Measurements from ENCODE around the gene GBF1. TPM values are rescaled to one million over a fixed set of nuclear protein-coding genes. Genes with fewer than 3 reads are reported as not detected.

The GBF1 gene
- total RNA-seq, 4 donors from 2014 or later: 10.9 to 45.4 (median 23.9) TPM

- Histone ChIP-seq H3K9me3 (no peaks in the 10 kb centered on the region), H3K4me3 (peak overlapping the region; percentile 38 to 46), H3K4me1 (peaks cover 0 to 4% of the 10 kb centered on the region in 2 donors), H3K36me3 (no peaks in the 10 kb centered on the region), H3K27ac (peak overlapping the region; percentile 87 to 91), H3K27me3 (peaks cover 0 to 9% of the 10 kb centered on the region in 2 donors)
- peak in 1 of 2 donors; percentile 54 for DNase-seq
- intact Hi-C loops (cut with DNase I; ENCODE audit: low total_unique reads): no loop called here
- TF ChIP-seq POLR2A (IDR thresholded peaks at IDR 0.05): peak in 1 of 2 donors; percentile 55
- no peak for TF ChIP-seq CTCF (IDR thresholded peaks at IDR 0.05)
Measured at GRCh38 chr10:102410429-102411073, 165.2 kb downstream of the GBF1 start.

GRCh38 chr10:102411341-102412255 is 166.3 kb downstream of the GBF1 start:
- peaks cover 0 to 4% of the 10 kb centered on the region in 2 donors for H3K4me1 ChIP-seq
- peaks cover 0 to 13% of the 10 kb centered on the region in 2 donors for H3K27me3 ChIP-seq
- intact Hi-C loops (cut with DNase I; ENCODE audit: low total_unique reads): no loop called here
- no peak overlapping the region for H3K27ac ChIP-seq
- H3K4me3 ChIP-seq: no peak overlapping the region
- no peak for TF ChIP-seq POLR2A (IDR thresholded peaks at IDR 0.05)
- TF ChIP-seq CTCF (IDR thresholded peaks at IDR 0.05): no peak
- no peaks in the 10 kb centered on the region for H3K36me3 ChIP-seq
- DNase-seq: peak in 1 of 2 donors; percentile 9
- no peaks in the 10 kb centered on the region for H3K9me3 ChIP-seq

- H3K27me3 ChIP-seq: peaks cover 0 to 13% of the 10 kb centered on the region in 2 donors
Measured at GRCh38 chr10:102412293-102412692, 167.0 kb downstream of the GBF1 start.

GRCh38 chr10:102413053-102413705 is 167.8 kb downstream of the GBF1 start:
- Histone ChIP-seq H3K4me3 (no peak overlapping the region), H3K9me3 (no peaks in the 10 kb centered on the region), H3K27ac (no peak overlapping the region), H3K36me3 (no peaks in the 10 kb centered on the region), H3K27me3 (peaks cover 0 to 19% of the 10 kb centered on the region in 2 donors), H3K4me1 (peaks cover 0 to 4% of the 10 kb centered on the region in 2 donors)
- no peak for TF ChIP-seq POLR2A (IDR thresholded peaks at IDR 0.05)
- TF ChIP-seq CTCF (IDR thresholded peaks at IDR 0.05): no peak
- DNase-seq: no peak
- intact Hi-C loops (cut with DNase I; ENCODE audit: low total_unique reads): no loop called here

More at GRCh38 chr10:102412293-102412692, 167.0 kb downstream of the GBF1 start:
- DNase-seq: no peak
- no peaks in the 10 kb centered on the region for H3K9me3 ChIP-seq
- TF ChIP-seq CTCF (IDR thresholded peaks at IDR 0.05): no peak
- no peak for TF ChIP-seq POLR2A (IDR thresholded peaks at IDR 0.05)
- H3K27ac ChIP-seq: no peak overlapping the region
- H3K4me3 ChIP-seq: no peak overlapping the region
- H3K36me3 ChIP-seq: no peaks in the 10 kb centered on the region
- peaks cover 0 to 4% of the 10 kb centered on the region in 2 donors for H3K4me1 ChIP-seq
- intact Hi-C loops (cut with DNase I; ENCODE audit: low total_unique reads): no loop called here

Measured in uterus (tissue), 4 donors.